Left lung (tissue), 10 donors: ENCODE measurements around the gene CNOT2. TPM values are rescaled to one million over a fixed set of nuclear protein-coding genes. Genes with fewer than 3 reads are reported as not detected.

ENCODE experiments used
- ATAC-seq: fragments of 200-7000 bp; cut with Tn5 transposase; one replicate; pipeline ENCODE4 v1.9.1; 2020; ENCODE audit warnings: moderate library complexity
- DNase-seq, 4 donors: peaks; one replicate each; pipeline ENCODE4 v3.0.0-alpha.2; 2013 to 2020
- H3K27ac ChIP-seq, 2 donors: fragments of 200-600 bp; sonication (generic) in 1 of 2; one replicate each; pipeline versions ENCODE4 v1.5.0 to v1.8.0; 2020 to 2021
- H3K27me3 ChIP-seq, 2 donors: fragments of 200-600 bp; sonication (generic) in 1 of 2; one replicate each; pipeline versions ENCODE4 v1.5.0 to v1.8.0; 2020 to 2021
- H3K36me3 ChIP-seq, 2 donors: fragments of 200-600 bp; sonication (generic) in 1 of 2; one replicate each; pipeline versions ENCODE4 v1.5.0 to v1.8.0; 2020 to 2021
- H3K4me1 ChIP-seq, 2 donors: fragments of 200-600 bp; one replicate each; pipeline ENCODE4 v1.8.0; 2021
- H3K4me3 ChIP-seq, 2 donors: fragments of 200-600 bp; sonication (generic) in 1 of 2; one replicate each; pipeline versions ENCODE4 v1.5.0 to v1.8.0; 2020 to 2021; ENCODE audit warnings: mild to moderate bottlenecking in 1 of 2
- H3K9me3 ChIP-seq, 2 donors: fragments of 200-600 bp; sonication (generic) in 1 of 2; one replicate each; pipeline versions ENCODE4 v1.5.0 to v1.8.0; 2020 to 2021
- CTCF ChIP-seq, 2 donors: fragments of 200-600 bp; sonication (generic) in 1 of 2; IDR thresholded peaks; one replicate each; pipeline versions ENCODE4 v1.5.0 to v1.8.0; 2021; ENCODE audit warnings: antibody characterized with exemption in 2 of 2
- intact Hi-C, 2 donors: fragments of 100-400 bp; cut with DNase I; formaldehyde crosslinking; loops; one replicate each; pipeline versions ENCODE4 v1.11.2 to v1.14.2; 2022
- polyA plus RNA-seq, 6 donors: library from polyadenylated mRNA; unstranded; fragments of 120-200 nt; gene quantifications; one replicate each; pipeline ENCODE4 v1.2.1, GENCODE V29; 2013; ENCODE audit not compliant: insufficient read length in 6 of 6
- total RNA-seq, 2 donors: library from RNA; stranded (reverse); fragmentation: NEBNext Ultra II Directional; extraction: Animal tissue kit (Norgen Biotek cat#: 25700); gene quantifications; one replicate each; pipeline ENCODE4 v1.2.1, GENCODE V29; 2021
- donor health status: DM: no; HTN: yes; CAD: no.
- donor health status: DM: no; HTN: no; CAD: no.

CNOT2 gene
- total and polyA plus RNA-seq, 8 donors, result 52.3 to 161 (median 135) TPM

GRCh38 chr12:70272510-70272909 lies 29.3 kb downstream of the CNOT2 start:
- no peak for TF ChIP-seq CTCF (IDR thresholded peaks at IDR 0.05)
- DNase-seq (no peak), ATAC-seq (no peak)
- intact Hi-C loops, result no loop called here
- Histone ChIP-seq H3K36me3 (no peaks in the 10 kb centered on the region), H3K27ac (no peak overlapping the region), H3K27me3 (no peaks in the 10 kb centered on the region), H3K4me3 (no peak overlapping the region), H3K4me1 (peaks cover 14 to 32% of the 10 kb centered on the region in 2 donors), H3K9me3 (no peaks in the 10 kb centered on the region)

GRCh38 chr12:70275045-70275444 lies 31.8 kb downstream of the CNOT2 start:
- no peaks in the 10 kb centered on the region for H3K9me3 ChIP-seq
- H3K4me3 ChIP-seq, result no peak overlapping the region
- H3K27me3 ChIP-seq, result no peaks in the 10 kb centered on the region
- peaks cover 9 to 18% of the 10 kb centered on the region in 2 donors for H3K4me1 ChIP-seq
- peaks cover 0 to 14% of the 10 kb centered on the region in 2 donors for H3K36me3 ChIP-seq
- DNase-seq, result no peak
- no peak for TF ChIP-seq CTCF (IDR thresholded peaks at IDR 0.05)
- no peak overlapping the region for H3K27ac ChIP-seq
- no peak for ATAC-seq
- intact Hi-C loops, result no loop called here

- Histone ChIP-seq H3K4me3 (no peak overlapping the region), H3K36me3 (peaks cover 0 to 15% of the 10 kb centered on the region in 2 donors), H3K27ac (no peak overlapping the region), H3K4me1 (no peaks in the 10 kb centered on the region), H3K27me3 (no peaks in the 10 kb centered on the region), H3K9me3 (no peaks in the 10 kb centered on the region)
- intact Hi-C loops, result no loop called here
- ATAC-seq (no peak), DNase-seq (no peak)
- no peak for TF ChIP-seq CTCF (IDR thresholded peaks at IDR 0.05)
Measured at GRCh38 chr12:70277973-70278372, 34.7 kb downstream of the CNOT2 start.

GRCh38 chr12:70278945-70279344 lies 35.7 kb downstream of the CNOT2 start:
- no peaks in the 10 kb centered on the region for H3K9me3 ChIP-seq
- no peaks in the 10 kb centered on the region for H3K27me3 ChIP-seq
- ATAC-seq (no peak), DNase-seq (no peak)
- H3K36me3 ChIP-seq, result peaks cover 0 to 19% of the 10 kb centered on the region in 2 donors
- TF ChIP-seq CTCF (IDR thresholded peaks at IDR 0.05), result no peak
- no peak overlapping the region for H3K27ac ChIP-seq
- H3K4me3 ChIP-seq, result no peak overlapping the region
- H3K4me1 ChIP-seq, result no peaks in the 10 kb centered on the region
- intact Hi-C loops, result no loop called here

GRCh38 chr12:70283232-70283631 lies 40.0 kb downstream of the CNOT2 start:
- no peak for TF ChIP-seq CTCF (IDR thresholded peaks at IDR 0.05)
- Histone ChIP-seq H3K4me3 (no peak overlapping the region), H3K9me3 (no peaks in the 10 kb centered on the region), H3K27ac (no peak overlapping the region), H3K4me1 (no peaks in the 10 kb centered on the region), H3K27me3 (no peaks in the 10 kb centered on the region), H3K36me3 (peaks cover 0 to 31% of the 10 kb centered on the region in 2 donors)
- ATAC-seq, result no peak
- intact Hi-C loops, result no loop called here
- no peak for DNase-seq
